ENCODE results near the gene CMTM2. TPM values are rescaled to one million over a fixed set of nuclear protein-coding genes. Genes with fewer than 3 reads are reported as not detected.

The CMTM2 gene
- total and polyA plus RNA-seq, 9 of the 15 experiments (the other 6 are each of a cell fraction or from before 2014, with no cell fraction given) = not detected

GRCh38 chr16:66537236-66537635 lies 42.0 kb upstream of the CMTM2 start:
- Histone ChIP-seq H3K4me3 (no peak overlapping the region), H4K20me1 (replicated peaks; ENCODE audit: control insufficient read depth, insufficient read depth, low read length) (no peaks in the 10 kb centered on the region), H3K27me3 (ENCODE audit: control insufficient read depth in 2 of 2, insufficient read depth in 2 of 2, low read length in 2 of 2) (no peaks in the 10 kb centered on the region), H3K36me3 (ENCODE audit: control insufficient read depth, insufficient read depth, low read length) (peaks cover 3% of the 10 kb centered on the region; the same call in 1 of the 3 replicates), H3K4me2 (ENCODE audit: insufficient read depth, low read length) (no peak overlapping the region), H3K9ac (ENCODE audit: insufficient read depth in 1 of 2, low read depth in 2 of 2, low read length in 2 of 2) (peak overlapping the region in 1 of 2 experiments; percentile 75; a peak in 2 of 4 replicates), H3K4me1 (replicated peaks in 1 of 2; ENCODE audit: control insufficient read depth in 2 of 2, insufficient read depth in 2 of 2, low read length in 2 of 2) (peaks cover 0 to 9% of the 10 kb centered on the region in 2 experiments; a peak in 2 of 5 replicates), H3K9me3 (replicated peaks; ENCODE audit: control insufficient read depth, insufficient read depth, low read depth, low read length) (no peaks in the 10 kb centered on the region), H3K79me2 (ENCODE audit: control insufficient read depth, insufficient read depth, low read length) (no peaks in the 10 kb centered on the region), H3K9me1 (ENCODE audit: control insufficient read depth, insufficient read depth, low read length) (no peaks in the 10 kb centered on the region), H2AFZ (ENCODE audit: low read depth, low read length) (no peak overlapping the region), H3K27ac (ENCODE audit: extremely low read depth, low read depth, low read length) (no peak overlapping the region)
- no peak for FAIRE-seq
- no peak for DNase-seq (ENCODE audit: extremely low read depth in 1 of 4, low spot score in 3 of 4)
- WGBS (ENCODE audit: insufficient coverage, low coverage, missing lambda C conversion rate) = 65% methylated on average over 2 of the region's 2 CpGs
- TF ChIP-seq RBFOX2 (IDR thresholded peaks at IDR 0.05; ENCODE audit: low read depth, low read length) (no peak), ILK (tag; IDR thresholded peaks at IDR 0.05; ENCODE audit: borderline replicate concordance, low read depth) (no peak), EP400 (IDR thresholded peaks at IDR 0.05) (no peak), COPS2 (conservative IDR thresholded peaks at IDR 0.05) (no peak), SIN3A (IDR thresholded peaks at IDR 0.05; ENCODE audit: borderline replicate concordance in 2 of 2, control insufficient read depth in 1 of 2, low read depth in 2 of 2, low read length in 2 of 2) (no peak), MXI1 (IDR thresholded peaks at IDR 0.05; ENCODE audit: low read depth, low read length) (no peak), C11orf30 (IDR thresholded peaks at IDR 0.05; ENCODE audit: low read depth) (no peak), SNIP1 (IDR thresholded peaks at IDR 0.05; ENCODE audit: low read depth) (no peak), TFAM (CRISPR knock-in tag; conservative IDR thresholded peaks at IDR 0.05) (no peak), ZNF75A (CRISPR knock-in tag; IDR thresholded peaks at IDR 0.05) (no peak), RAD51 (IDR thresholded peaks at IDR 0.05; ENCODE audit: borderline replicate concordance, low read depth) (no peak), MCM7 (IDR thresholded peaks at IDR 0.05) (no peak), ZNF780A (CRISPR knock-in tag; IDR thresholded peaks at IDR 0.05) (no peak), THRAP3 (IDR thresholded peaks at IDR 0.05; ENCODE audit: borderline replicate concordance) (no peak), MTA3 (IDR thresholded peaks at IDR 0.05; ENCODE audit: borderline replicate concordance) (no peak), ZNF785 (CRISPR knock-in tag; IDR thresholded peaks at IDR 0.05) (no peak), HOXB6 (CRISPR knock-in tag; IDR thresholded peaks at IDR 0.05; ENCODE audit: borderline replicate concordance) (no peak), NKRF (IDR thresholded peaks at IDR 0.05; ENCODE audit: borderline replicate concordance) (no peak)
- TF ChIP-seq, protein P1, sequence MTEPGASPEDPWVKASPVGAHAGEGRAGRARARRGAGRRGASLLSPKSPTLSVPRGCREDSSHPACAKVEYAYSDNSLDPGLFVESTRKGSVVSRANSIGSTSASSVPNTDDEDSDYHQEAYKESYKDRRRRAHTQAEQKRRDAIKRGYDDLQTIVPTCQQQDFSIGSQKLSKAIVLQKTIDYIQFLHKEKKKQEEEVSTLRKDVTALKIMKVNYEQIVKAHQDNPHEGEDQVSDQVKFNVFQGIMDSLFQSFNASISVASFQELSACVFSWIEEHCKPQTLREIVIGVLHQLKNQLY (CRISPR knock-in tag; conservative IDR thresholded peaks at IDR 0.05) = no peak
- TF ChIP-seq, protein P2, sequence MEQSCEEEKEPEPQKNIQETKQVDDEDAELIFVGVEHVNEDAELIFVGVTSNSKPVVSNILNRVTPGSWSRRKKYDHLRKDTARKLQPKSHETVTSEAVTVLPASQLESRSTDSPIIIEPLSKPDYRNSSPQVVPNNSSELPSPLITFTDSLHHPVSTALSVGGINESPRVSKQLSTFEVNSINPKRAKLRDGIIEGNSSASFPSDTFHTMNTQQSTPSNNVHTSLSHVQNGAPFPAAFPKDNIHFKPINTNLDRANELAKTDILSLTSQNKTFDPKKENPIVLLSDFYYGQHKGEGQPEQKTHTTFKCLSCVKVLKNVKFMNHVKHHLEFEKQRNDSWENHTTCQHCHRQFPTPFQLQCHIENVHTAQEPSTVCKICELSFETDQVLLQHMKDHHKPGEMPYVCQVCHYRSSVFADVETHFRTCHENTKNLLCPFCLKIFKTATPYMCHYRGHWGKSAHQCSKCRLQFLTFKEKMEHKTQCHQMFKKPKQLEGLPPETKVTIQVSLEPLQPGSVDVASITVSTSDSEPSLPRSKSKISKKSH (CRISPR knock-in tag; IDR thresholded peaks at IDR 0.05) = no peak
- intact Hi-C loops (cut with micrococcal nuclease) (no loop called here), in situ Hi-C loops (cut with MboI) (no loop called here)
- ChIA-PET POLR2A (no interaction called here), CTCF (ENCODE audit: low intra/inter-chr PET ratio) (no interaction called here)
- ATAC-seq = no peak
- no TSS peak for BruUV-seq (replicated peaks)

Data from K562 (cell line).